Liver (tissue), 3 donors: Measurements from ENCODE around the gene C1QTNF1.

Experiments
- CTCF ChIP-seq: fragments of 150-350 bp; IDR thresholded peaks from 2 replicates; pipeline ENCODE4 v1.5.1; 2017; ENCODE audit warnings: improper control_type of control experiment, low read depth, low read length; ENCODE audit not compliant: missing input control
- FOXA1 ChIP-seq: IDR thresholded peaks from 2 replicates; pipeline ENCODE4 v1.6.1; 2016; ENCODE audit warnings: antibody characterized with exemption
- MAX ChIP-seq: IDR thresholded peaks from 2 replicates; pipeline ENCODE4 v1.6.1; 2016; ENCODE audit warnings: antibody characterized with exemption
- RAD21 ChIP-seq, 2 donors: IDR thresholded peaks; 2 replicates each; pipeline ENCODE4 v1.6.1; 2016; ENCODE audit warnings: antibody characterized with exemption in 2 of 2, mild to moderate bottlenecking in 2 of 2
- REST ChIP-seq: IDR thresholded peaks from 2 replicates; pipeline ENCODE4 v1.6.1; 2016; ENCODE audit warnings: antibody characterized with exemption, mild to moderate bottlenecking
- RXRA ChIP-seq, 2 donors: IDR thresholded peaks; 2 replicates each; pipeline ENCODE4 v1.6.1; 2017 to 2018; ENCODE audit warnings: antibody characterized with exemption in 2 of 2, mild to moderate bottlenecking in 1 of 2
- SP1 ChIP-seq: IDR thresholded peaks from 2 replicates; pipeline ENCODE4 v1.6.1; 2018; ENCODE audit warnings: antibody characterized with exemption, mild to moderate bottlenecking
- TAF1 ChIP-seq: conservative IDR thresholded peaks from 2 replicates; pipeline ENCODE4 v1.6.1; 2016; ENCODE audit warnings: antibody characterized with exemption, mild to moderate bottlenecking
- TF ChIP-seq, protein P1 (sequence below): IDR thresholded peaks from 2 replicates; pipeline ENCODE4 v1.6.1; 2016; ENCODE audit warnings: antibody characterized with exemption
- TF ChIP-seq, protein P2 (sequence below): IDR thresholded peaks from 2 replicates; pipeline ENCODE4 v1.6.1; 2016; ENCODE audit warnings: antibody characterized with exemption
- donor health status: healthy.
- donor health status: healthy.

DNA sequence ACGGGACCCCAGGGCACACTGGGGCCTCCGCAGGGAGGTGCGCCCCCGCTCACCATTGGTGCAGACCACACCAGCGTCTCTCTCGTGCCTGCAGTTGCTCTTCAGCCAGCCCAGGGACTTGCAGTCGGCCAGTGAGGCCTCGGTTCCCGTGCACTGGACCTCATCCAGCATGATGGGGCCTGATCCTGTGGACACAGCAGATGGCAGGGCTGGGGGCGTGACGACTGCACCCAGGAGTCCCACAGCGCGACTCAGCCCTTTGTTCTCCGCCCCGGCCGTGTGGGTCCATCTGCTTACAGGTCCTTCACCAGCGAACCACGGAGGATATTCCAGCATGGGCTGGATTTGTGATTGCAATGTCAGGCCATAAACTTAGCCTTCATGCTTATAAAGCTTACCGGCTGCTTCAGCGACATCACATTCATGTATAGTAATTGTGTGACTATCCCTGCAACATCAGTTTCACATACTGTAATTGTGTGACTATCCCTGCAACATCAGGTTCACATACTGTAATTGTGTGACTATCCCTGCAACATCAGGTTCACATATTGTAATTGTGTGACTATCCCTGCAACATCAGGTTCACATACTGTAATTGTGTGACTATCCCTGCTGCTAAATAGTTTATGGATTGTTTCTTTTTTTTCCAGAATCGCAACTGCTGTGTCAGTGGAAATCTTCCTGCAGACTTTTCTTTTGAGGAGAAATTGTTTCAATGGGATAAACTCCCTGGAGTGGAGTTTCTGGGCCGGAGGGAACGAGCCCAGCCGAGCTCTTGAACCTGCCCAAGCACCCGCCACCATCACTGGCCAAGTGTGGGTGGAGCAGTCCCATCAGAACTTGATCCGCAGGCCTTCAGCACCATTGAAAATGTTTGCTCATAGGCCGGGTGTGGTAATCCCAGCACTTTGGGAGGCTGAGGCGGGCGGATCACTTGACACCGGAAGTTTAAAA lies 49.1 kb upstream of the C1QTNF1 start:
- TF ChIP-seq CTCF (no peak), REST (peak; percentile 55), FOXA1 (no peak), RXRA (IDR thresholded peaks at IDR 0.05) (peak in 1 of 2 donors; percentile 5), SP1 (peak; percentile 36), TAF1 (no peak), RAD21 (IDR thresholded peaks at IDR 0.05) (peak in 1 of 2 donors; percentile 14), MAX (no peak)
- TF ChIP-seq, protein P1, sequence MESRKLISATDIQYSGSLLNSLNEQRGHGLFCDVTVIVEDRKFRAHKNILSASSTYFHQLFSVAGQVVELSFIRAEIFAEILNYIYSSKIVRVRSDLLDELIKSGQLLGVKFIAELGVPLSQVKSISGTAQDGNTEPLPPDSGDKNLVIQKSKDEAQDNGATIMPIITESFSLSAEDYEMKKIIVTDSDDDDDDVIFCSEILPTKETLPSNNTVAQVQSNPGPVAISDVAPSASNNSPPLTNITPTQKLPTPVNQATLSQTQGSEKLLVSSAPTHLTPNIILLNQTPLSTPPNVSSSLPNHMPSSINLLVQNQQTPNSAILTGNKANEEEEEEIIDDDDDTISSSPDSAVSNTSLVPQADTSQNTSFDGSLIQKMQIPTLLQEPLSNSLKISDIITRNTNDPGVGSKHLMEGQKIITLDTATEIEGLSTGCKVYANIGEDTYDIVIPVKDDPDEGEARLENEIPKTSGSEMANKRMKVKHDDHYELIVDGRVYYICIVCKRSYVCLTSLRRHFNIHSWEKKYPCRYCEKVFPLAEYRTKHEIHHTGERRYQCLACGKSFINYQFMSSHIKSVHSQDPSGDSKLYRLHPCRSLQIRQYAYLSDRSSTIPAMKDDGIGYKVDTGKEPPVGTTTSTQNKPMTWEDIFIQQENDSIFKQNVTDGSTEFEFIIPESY = no peak
- TF ChIP-seq, protein P2, sequence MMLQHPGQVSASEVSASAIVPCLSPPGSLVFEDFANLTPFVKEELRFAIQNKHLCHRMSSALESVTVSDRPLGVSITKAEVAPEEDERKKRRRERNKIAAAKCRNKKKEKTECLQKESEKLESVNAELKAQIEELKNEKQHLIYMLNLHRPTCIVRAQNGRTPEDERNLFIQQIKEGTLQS = no peak
